Mesodermal cell (in vitro differentiated cells): ENCODE results near the gene FHIT.

Experiments used
- H3K27ac ChIP-seq: 2 replicates; pipeline ENCODE4 v1.7.0; 2013; ENCODE audit warnings: mild to moderate bottlenecking, low read depth, low read length, moderate library complexity; ENCODE audit not compliant: severe bottlenecking
- H3K36me3 ChIP-seq: 2 replicates; pipeline ENCODE4 v1.7.1; 2013; ENCODE audit warnings: mild to moderate bottlenecking, low read length, moderate library complexity; ENCODE audit not compliant: control insufficient read depth, insufficient read depth
- H3K4me1 ChIP-seq: one replicate; pipeline ENCODE4 v1.7.1; 2013; ENCODE audit warnings: mild to moderate bottlenecking, low read length; ENCODE audit not compliant: insufficient read depth, control insufficient read depth, poor library complexity, severe bottlenecking
- H3K4me3 ChIP-seq: 2 replicates; pipeline ENCODE4 v1.7.0; 2013; ENCODE audit warnings: low read length, control low read depth, mild to moderate bottlenecking; ENCODE audit not compliant: insufficient read depth, poor library complexity, severe bottlenecking; ENCODE audit errors: extremely low read depth
- H3K9me3 ChIP-seq: 2 replicates; pipeline ENCODE4 v1.7.1; 2013; ENCODE audit warnings: mild to moderate bottlenecking, low read length, moderate library complexity; ENCODE audit not compliant: control insufficient read depth
- WGBS, 2 experiments: methylation state at CpG; one replicate each; pipeline ENCODE4 v1.1.5; 2013; ENCODE audit warnings: missing lambda C conversion rate in 2 of 2; ENCODE audit not compliant: insufficient coverage in 2 of 2; 5-methylcytosine and 5-hydroxymethylcytosine counted together

Gene FHIT

GRCh38 chr3:60337421-60337820 lies 913.8 kb downstream of the FHIT start:
- no peaks in the 10 kb centered on the region for H3K36me3 ChIP-seq
- no CpG with 5 or more reads among the region's 2 CpGs for WGBS, 2 experiments
- no peaks in the 10 kb centered on the region for H3K4me1 ChIP-seq

GRCh38 chr3:60336061-60336460 lies 915.2 kb downstream of the FHIT start:
- no peaks in the 10 kb centered on the region for H3K9me3 ChIP-seq
- 67 to 75% methylated on average over 1 to 2 of the region's 2 CpGs for WGBS, 2 experiments
- H3K4me3 ChIP-seq: no peak overlapping the region
- no peak overlapping the region for H3K27ac ChIP-seq
- H3K4me1 ChIP-seq: no peaks in the 10 kb centered on the region
- H3K36me3 ChIP-seq: no peaks in the 10 kb centered on the region

More at GRCh38 chr3:60337421-60337820, 913.8 kb downstream of the FHIT start:
- Histone ChIP-seq H3K27ac (no peak overlapping the region), H3K9me3 (no peaks in the 10 kb centered on the region), H3K4me3 (no peak overlapping the region)

DNA sequence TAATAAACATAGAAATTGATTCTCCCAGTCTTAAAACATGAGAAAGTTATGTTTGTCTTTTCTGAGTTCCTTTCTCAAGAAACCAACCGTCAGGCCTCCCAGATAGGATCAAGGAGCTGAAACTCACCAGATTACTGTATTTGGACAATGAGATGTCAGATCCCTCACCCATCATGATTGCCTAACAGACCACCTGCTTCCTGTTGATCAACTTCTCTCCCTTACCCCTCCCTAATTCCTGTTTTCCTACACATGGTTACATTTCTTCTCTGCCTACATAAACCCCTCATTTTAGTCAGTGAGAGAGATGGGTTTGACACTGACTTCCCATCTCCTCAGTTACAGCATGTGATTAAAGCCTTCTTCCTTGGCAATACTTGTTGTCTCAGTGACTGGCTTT lies 917.5 kb downstream of the FHIT start:
- 63% methylated on average over 1 of the region's 1 CpG; no CpG with 5 or more reads in 1 of the 2 experiments for WGBS, 2 experiments
- Histone ChIP-seq H3K27ac (no peak overlapping the region), H3K4me1 (no peaks in the 10 kb centered on the region), H3K9me3 (no peaks in the 10 kb centered on the region), H3K36me3 (no peaks in the 10 kb centered on the region), H3K4me3 (no peak overlapping the region)

DNA sequence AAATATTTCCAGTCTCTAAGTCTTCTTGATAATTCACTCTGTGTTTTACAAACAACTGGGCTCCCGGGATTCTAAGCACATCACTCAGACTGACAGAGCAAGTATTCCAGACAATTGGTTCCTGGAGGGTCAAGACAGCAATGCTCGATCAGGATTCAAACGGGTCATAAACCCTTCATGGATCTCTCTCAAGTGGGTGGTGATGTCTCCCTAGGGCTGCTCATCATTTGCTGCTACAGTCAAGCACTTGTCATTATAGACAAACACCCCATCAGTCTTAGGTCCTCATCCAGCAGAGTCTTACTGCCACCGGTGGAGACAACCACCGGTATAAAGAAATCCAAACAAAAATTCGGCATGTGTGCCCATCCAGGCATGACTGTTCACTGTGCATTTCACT lies 921.1 kb downstream of the FHIT start:
- H3K4me1 ChIP-seq: no peaks in the 10 kb centered on the region
- no peaks in the 10 kb centered on the region for H3K36me3 ChIP-seq
- no peaks in the 10 kb centered on the region for H3K9me3 ChIP-seq
- WGBS, 2 experiments: 60 to 81% methylated on average over 6 of the region's 6 CpGs
- H3K4me3 ChIP-seq: no peak overlapping the region
- no peak overlapping the region for H3K27ac ChIP-seq

GRCh38 chr3:60325610-60326170 lies 925.6 kb downstream of the FHIT start:
- Histone ChIP-seq H3K4me3 (no peak overlapping the region), H3K9me3 (no peaks in the 10 kb centered on the region), H3K4me1 (no peaks in the 10 kb centered on the region), H3K27ac (no peak overlapping the region), H3K36me3 (no peaks in the 10 kb centered on the region)
- WGBS, 2 experiments: 86 to 92% methylated on average over 2 of the region's 5 CpGs

GRCh38 chr3:60323651-60324050 lies 927.6 kb downstream of the FHIT start:
- Histone ChIP-seq H3K4me3 (no peak overlapping the region), H3K27ac (no peak overlapping the region), H3K9me3 (no peaks in the 10 kb centered on the region), H3K4me1 (no peaks in the 10 kb centered on the region), H3K36me3 (no peaks in the 10 kb centered on the region)
- WGBS, 2 experiments: 73 to 82% methylated on average over 3 of the region's 3 CpGs

DNA sequence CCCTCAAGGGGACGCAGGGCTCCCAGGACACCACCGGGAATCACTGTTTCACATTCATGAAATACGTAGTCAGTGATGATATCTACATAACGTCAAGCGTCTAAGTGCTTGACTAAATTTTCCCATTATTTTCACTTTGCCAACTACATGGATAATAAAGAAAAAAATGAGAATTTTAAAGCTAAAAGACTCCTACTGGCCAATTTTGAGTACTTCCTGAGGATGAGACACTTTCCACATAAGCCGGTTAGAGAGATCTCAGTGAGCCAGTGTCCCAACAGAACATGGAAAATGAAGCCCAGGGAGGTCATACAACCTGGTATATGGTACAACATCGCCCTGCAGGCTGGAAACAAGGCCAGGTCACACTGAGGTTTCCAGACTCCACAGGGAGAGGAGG lies 928.1 kb downstream of the FHIT start:
- no peak overlapping the region for H3K4me3 ChIP-seq
- no peaks in the 10 kb centered on the region for H3K36me3 ChIP-seq
- no peak overlapping the region for H3K27ac ChIP-seq
- H3K9me3 ChIP-seq: no peaks in the 10 kb centered on the region
- 89 to 93% methylated on average over 2 to 3 of the region's 7 CpGs for WGBS, 2 experiments
- H3K4me1 ChIP-seq: no peaks in the 10 kb centered on the region

- Histone ChIP-seq H3K27ac (no peak overlapping the region), H3K9me3 (no peaks in the 10 kb centered on the region), H3K36me3 (no peaks in the 10 kb centered on the region), H3K4me3 (no peak overlapping the region), H3K4me1 (no peaks in the 10 kb centered on the region)
- WGBS, 2 experiments: 80% methylated on average over 1 of the region's 4 CpGs; no CpG with 5 or more reads in 1 of the 2 experiments
Measured at GRCh38 chr3:60322298-60322856, 928.9 kb downstream of the FHIT start.

GRCh38 chr3:60319179-60319858 lies 931.9 kb downstream of the FHIT start:
- Histone ChIP-seq H3K4me1 (no peaks in the 10 kb centered on the region), H3K4me3 (no peak overlapping the region), H3K9me3 (no peaks in the 10 kb centered on the region), H3K27ac (no peak overlapping the region), H3K36me3 (no peaks in the 10 kb centered on the region)
- WGBS, 2 experiments: 88 to 98% methylated on average over 6 of the region's 9 CpGs

DNA sequence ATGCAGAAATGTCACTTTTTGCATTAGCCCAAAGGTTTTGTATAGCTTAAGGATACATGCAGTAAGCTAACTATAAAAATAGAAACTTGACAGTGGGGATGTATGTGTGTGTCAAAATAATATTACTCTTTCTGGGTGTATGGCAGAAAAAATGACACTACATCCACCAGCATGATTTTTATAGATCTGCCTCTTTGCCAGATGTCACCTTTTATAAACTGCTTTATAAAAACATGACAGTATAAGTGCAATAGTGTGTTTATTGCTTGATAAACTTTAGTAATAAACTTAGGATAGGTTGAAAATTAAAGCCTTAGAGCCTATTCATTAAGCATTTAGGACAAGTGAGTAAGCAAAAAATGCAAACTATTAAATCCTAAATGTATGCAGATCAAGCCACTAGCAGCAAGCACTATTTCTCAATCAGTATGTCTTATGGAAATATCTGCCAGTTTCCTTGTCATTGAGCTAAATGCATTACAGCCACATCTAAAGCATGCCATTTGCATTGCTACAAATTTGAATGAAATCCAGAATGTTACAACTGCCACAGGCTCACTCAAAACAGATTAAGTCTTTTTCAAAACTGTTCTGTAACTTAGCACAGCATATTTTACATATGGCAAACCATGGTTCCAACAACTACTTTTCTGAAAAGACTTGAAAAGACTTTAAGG lies 935.0 kb downstream of the FHIT start:
- no peak overlapping the region for H3K27ac ChIP-seq

More for the DNA sequence above, 935.0 kb downstream of the FHIT start:
- no peaks in the 10 kb centered on the region for H3K4me1 ChIP-seq
- H3K4me3 ChIP-seq: no peak overlapping the region
- no peaks in the 10 kb centered on the region for H3K36me3 ChIP-seq
- no peaks in the 10 kb centered on the region for H3K9me3 ChIP-seq
